SK-N-MC (cell line): Measurements from ENCODE around the gene KCTD1.

ENCODE experiments used
- DNase-seq: peaks from one replicate; pipeline ENCODE4 v3.0.0-alpha.2; 2011; ENCODE audit warnings: low read depth, low spot score
- H3K27ac ChIP-seq: fragments of 200-600 bp; sonication (generic); 2 replicates; pipeline ENCODE4 v1.5.1; 2016; ENCODE audit warnings: mixed run types
- H3K36me3 ChIP-seq: fragments of 200-600 bp; sonication (generic); 2 replicates; pipeline ENCODE4 v1.6.1; 2017; ENCODE audit warnings: antibody characterized with exemption, low read length, mixed read lengths; ENCODE audit not compliant: insufficient read depth
- H3K4me3 ChIP-seq: fragments of 200-600 bp; sonication (generic); 2 replicates; pipeline ENCODE4 v1.5.1; 2016
- H3K9ac ChIP-seq: fragments of 200-600 bp; sonication (generic); 2 replicates; pipeline ENCODE4 v1.8.0; 2017; ENCODE audit warnings: mixed run types, mixed read lengths; ENCODE audit not compliant: insufficient read length
- H3K9me3 ChIP-seq: fragments of 200-600 bp; sonication (generic); 2 replicates; pipeline ENCODE4 v1.6.1; 2017; ENCODE audit warnings: low read depth, mild to moderate bottlenecking, antibody characterized with exemption, low read length, moderate library complexity, mixed read lengths
- EZH2 ChIP-seq: fragments of 200-600 bp; sonication (generic); IDR thresholded peaks from one replicate; pipeline ENCODE4 v1.6.1; 2017; ENCODE audit warnings: antibody characterized with exemption
- FOXP2 ChIP-seq: optimal IDR thresholded peaks from 2 replicates; pipeline ENCODE3; 2011; ENCODE audit warnings: mild to moderate bottlenecking, moderate library complexity; ENCODE audit not compliant: insufficient read depth; ENCODE audit errors: extremely low read length, control extremely low read depth
- POLR2AphosphoS5 ChIP-seq: IDR thresholded peaks from 2 replicates; pipeline ENCODE4 v1.6.1; 2012; ENCODE audit warnings: mild to moderate bottlenecking, low read depth, low read length, borderline replicate concordance

KCTD1 gene

GRCh38 chr18:26548415-26549262 lies at the start of gene KCTD1:
TSS of gene KCTD1 (minus strand) at chr18:26548553. CDS start at chr18:26548536, 17 bp downstream.
- peak; percentile 34 for DNase-seq
- TF ChIP-seq EZH2 (no peak), POLR2AphosphoS5 (peak; percentile 72), FOXP2 (no peak)
- Histone ChIP-seq H3K27ac (no peak within 1 kb of the TSS; the same call in 1 of the 2 replicates), H3K4me3 (peak within 1 kb of the TSS; percentile 91), H3K9ac (peak within 1 kb of the TSS; percentile 78), H3K36me3 (no peaks in the 10 kb centered on the region), H3K9me3 (no peaks in the 10 kb centered on the region)

GRCh38 chr18:26593365-26594320 lies 45.3 kb upstream of the KCTD1 start:
- Histone ChIP-seq H3K36me3 (no peaks in the 10 kb centered on the region), H3K9me3 (no peaks in the 10 kb centered on the region), H3K27ac (no peak overlapping the region), H3K9ac (no peak overlapping the region), H3K4me3 (no peak overlapping the region)
- TF ChIP-seq POLR2AphosphoS5 (no peak), FOXP2 (no peak), EZH2 (no peak)
- no peak for DNase-seq

- H3K4me3 ChIP-seq: no peak overlapping the region
- no peak overlapping the region for H3K9ac ChIP-seq
- no peaks in the 10 kb centered on the region for H3K36me3 ChIP-seq
- DNase-seq: no peak
- no peaks in the 10 kb centered on the region for H3K9me3 ChIP-seq
- TF ChIP-seq POLR2AphosphoS5 (no peak), FOXP2 (no peak)
- H3K27ac ChIP-seq: no peak overlapping the region
Measured at GRCh38 chr18:26584745-26585144, 36.4 kb upstream of the KCTD1 start.

- TF ChIP-seq FOXP2 (no peak), EZH2 (no peak), POLR2AphosphoS5 (no peak)
- Histone ChIP-seq H3K27ac (no peak overlapping the region), H3K4me3 (no peak overlapping the region), H3K36me3 (no peaks in the 10 kb centered on the region), H3K9ac (no peak overlapping the region), H3K9me3 (no peaks in the 10 kb centered on the region)
- DNase-seq: no peak
Measured at GRCh38 chr18:26579941-26580618, 31.7 kb upstream of the KCTD1 start.

- DNase-seq: no peak
- Histone ChIP-seq H3K4me3 (peak overlapping the region; percentile 76), H3K9ac (peak overlapping the region; percentile 52), H3K9me3 (no peaks in the 10 kb centered on the region), H3K36me3 (no peaks in the 10 kb centered on the region), H3K27ac (no peak overlapping the region)
- TF ChIP-seq EZH2 (no peak), POLR2AphosphoS5 (no peak), FOXP2 (no peak)
Measured at GRCh38 chr18:26575865-26576217, 27.5 kb upstream of the KCTD1 start.

- H3K9ac ChIP-seq: peak overlapping the region; percentile 52
Measured at GRCh38 chr18:26574958-26575864, 26.9 kb upstream of the KCTD1 start.

GRCh38 chr18:26568926-26569665 lies 20.7 kb upstream of the KCTD1 start:
- H3K27ac ChIP-seq: no peak overlapping the region
- no peak for TF ChIP-seq EZH2
- TF ChIP-seq FOXP2: no peak
- no peak for TF ChIP-seq POLR2AphosphoS5
- no peak overlapping the region for H3K4me3 ChIP-seq

More at GRCh38 chr18:26574958-26575864, 26.9 kb upstream of the KCTD1 start:
- Histone ChIP-seq H3K9me3 (no peaks in the 10 kb centered on the region), H3K27ac (no peak overlapping the region), H3K4me3 (peak overlapping the region; percentile 76), H3K36me3 (no peaks in the 10 kb centered on the region)
- TF ChIP-seq POLR2AphosphoS5: 0 out of 2 replicates have a peak, but pooled peaks have one; percentile 35
- TF ChIP-seq EZH2: no peak
- DNase-seq: peak; percentile 42

More at GRCh38 chr18:26568926-26569665, 20.7 kb upstream of the KCTD1 start:
- no peak for DNase-seq
- no peak overlapping the region for H3K9ac ChIP-seq
- H3K9me3 ChIP-seq: no peaks in the 10 kb centered on the region
- no peaks in the 10 kb centered on the region for H3K36me3 ChIP-seq
